GM10248 (cell line): ENCODE results near the gene KRTAP10-12.

Experiments
- CTCF ChIA-PET: fragments of 300-600 bp; sonication (Branson Sonifier 250); formaldehyde crosslinking; extraction: SDS; loops from one replicate; lab custom pipeline; 2021; ENCODE audit warnings: antibody characterized with exemption; lab: Yijun Ruan, JAX
- POLR2A ChIA-PET: fragments of 350-650 bp; sonication (Branson Sonifier 250); formaldehyde crosslinking; extraction: SDS; loops from one replicate; lab custom pipeline; 2020; ENCODE audit warnings: antibody characterized with exemption; lab: Yijun Ruan, JAX
- DNase-seq: peaks from one replicate; pipeline ENCODE4 v3.0.0; 2012; ENCODE audit errors: extremely low spot score
- TF ChIP-seq, protein P1 (sequence below): IDR thresholded peaks from 2 replicates; pipeline ENCODE4 v1.5.1; 2012; ENCODE audit warnings: mild to moderate bottlenecking, low read depth; ENCODE audit errors: extremely low read depth, missing control alignments, control extremely low read depth

The KRTAP10-12 gene

DNA sequence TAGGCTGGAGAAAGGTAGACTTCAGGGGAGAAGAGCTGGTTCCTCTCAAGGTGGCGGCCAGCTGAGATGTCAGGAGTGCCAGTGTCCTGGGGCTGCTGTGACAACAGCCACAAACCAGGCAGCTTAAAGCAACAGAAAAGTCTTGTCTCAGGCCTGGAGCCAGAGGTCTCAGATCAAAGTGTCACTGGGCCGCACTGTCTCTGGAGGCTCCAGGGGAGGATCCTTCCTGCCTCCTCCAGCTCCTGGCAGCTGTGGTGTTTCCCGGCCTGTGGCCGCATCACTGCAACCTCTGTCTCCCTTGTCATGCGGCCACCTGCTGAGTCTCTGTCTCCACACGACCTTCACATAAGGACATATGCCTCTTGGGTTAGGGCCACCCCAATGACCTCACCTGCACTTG is 38.8 kb downstream of the KRTAP10-12 start:
- CTCF ChIA-PET, result no interaction called here
- TF ChIP-seq, protein P1, sequence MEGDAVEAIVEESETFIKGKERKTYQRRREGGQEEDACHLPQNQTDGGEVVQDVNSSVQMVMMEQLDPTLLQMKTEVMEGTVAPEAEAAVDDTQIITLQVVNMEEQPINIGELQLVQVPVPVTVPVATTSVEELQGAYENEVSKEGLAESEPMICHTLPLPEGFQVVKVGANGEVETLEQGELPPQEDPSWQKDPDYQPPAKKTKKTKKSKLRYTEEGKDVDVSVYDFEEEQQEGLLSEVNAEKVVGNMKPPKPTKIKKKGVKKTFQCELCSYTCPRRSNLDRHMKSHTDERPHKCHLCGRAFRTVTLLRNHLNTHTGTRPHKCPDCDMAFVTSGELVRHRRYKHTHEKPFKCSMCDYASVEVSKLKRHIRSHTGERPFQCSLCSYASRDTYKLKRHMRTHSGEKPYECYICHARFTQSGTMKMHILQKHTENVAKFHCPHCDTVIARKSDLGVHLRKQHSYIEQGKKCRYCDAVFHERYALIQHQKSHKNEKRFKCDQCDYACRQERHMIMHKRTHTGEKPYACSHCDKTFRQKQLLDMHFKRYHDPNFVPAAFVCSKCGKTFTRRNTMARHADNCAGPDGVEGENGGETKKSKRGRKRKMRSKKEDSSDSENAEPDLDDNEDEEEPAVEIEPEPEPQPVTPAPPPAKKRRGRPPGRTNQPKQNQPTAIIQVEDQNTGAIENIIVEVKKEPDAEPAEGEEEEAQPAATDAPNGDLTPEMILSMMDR, result no peak
- no peak for DNase-seq
- POLR2A ChIA-PET, result no interaction called here

DNA sequence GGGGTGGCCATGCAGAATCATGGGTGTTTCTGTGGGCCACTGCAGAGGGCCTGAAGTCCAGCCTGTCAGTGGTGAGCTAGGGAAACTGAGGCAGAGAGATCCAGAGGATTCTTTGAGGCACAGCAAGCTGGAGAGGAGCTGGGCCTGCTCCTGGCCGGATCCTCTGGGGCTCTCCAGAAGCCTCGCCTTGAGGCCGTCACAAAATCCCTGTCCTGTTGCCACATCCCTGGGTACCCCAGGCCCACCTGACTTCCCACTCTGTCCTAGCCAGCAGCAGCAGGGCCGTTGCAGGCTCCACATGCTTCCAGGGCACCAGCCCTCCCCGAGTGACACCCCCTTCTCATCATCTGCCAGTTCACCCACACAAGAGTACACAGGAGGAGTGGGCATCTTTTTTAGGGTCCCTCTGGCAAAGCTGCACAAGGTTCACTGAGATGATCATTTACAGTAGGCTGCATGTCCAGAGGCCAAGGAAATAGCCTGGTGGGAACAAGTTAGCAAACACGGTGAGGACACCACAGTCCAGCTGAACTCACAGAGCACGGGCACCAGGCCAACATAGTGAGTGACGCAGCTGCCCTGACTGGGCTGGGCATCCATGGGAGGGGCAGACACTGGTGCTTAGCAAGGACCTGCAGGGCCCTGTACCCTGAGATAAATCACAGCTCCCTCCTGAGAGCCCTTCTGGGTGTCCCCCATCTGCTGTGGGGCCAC is 39.5 kb downstream of the KRTAP10-12 start:
- POLR2A ChIA-PET, result no interaction called here
- CTCF ChIA-PET, result no interaction called here
- TF ChIP-seq, protein P1, result no peak
- DNase-seq, result no peak

DNA sequence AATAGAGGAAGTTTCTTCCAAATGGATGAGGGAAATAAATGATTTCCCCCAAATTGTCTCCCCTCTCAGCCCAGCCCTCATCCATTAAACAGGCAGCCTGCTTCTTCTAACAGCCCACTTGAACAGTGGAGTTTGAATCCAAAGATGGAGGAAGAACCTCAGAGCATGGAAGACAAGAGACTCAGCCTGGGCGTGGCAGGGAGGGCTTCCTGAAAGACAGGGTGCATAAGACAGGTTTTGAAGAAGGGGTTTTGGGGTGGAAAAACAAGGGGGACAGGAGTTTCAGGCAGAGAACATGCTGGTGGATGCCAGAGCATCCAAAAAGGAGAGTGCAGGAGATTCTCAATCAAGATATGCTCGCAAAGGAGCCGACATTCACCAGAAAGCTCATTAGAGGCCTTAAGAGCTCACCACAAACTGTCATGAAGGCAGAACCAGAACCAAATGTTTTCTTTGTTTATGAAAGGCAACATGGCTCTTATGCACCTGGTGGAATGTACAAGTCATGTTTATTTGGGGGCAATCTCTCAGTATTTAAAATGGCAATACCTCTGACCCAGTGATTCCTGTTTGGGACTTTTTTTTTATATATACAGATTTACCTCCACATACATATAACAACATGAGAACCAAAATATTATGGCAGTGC is 40.9 kb downstream of the KRTAP10-12 start:
- DNase-seq, result no peak
- POLR2A ChIA-PET, result no interaction called here
- CTCF ChIA-PET, result no interaction called here
- TF ChIP-seq, protein P1, result no peak

DNA sequence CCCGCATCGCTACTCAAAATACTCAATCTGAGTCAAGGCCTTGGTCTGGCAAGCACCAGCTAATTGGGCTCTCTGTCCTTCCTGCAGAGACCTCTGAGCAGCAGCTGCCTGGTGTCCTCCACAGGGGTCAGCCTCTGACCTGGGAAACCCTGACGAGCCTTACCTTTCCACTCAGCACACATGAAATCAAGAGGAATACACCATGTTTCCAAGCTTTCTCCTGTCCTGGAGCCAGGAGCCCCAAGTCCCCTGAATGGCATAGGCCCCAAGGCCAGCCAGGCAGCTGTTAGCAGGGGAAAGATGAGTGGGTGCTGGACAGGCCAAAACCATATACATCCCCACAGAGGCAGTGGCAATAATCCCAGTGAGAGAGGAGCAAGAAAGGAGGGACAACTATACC is 41.6 kb downstream of the KRTAP10-12 start:
- TF ChIP-seq, protein P1, result no peak
- ChIA-PET POLR2A (no interaction called here), CTCF (interaction anchor here (1.3 kb wide), 1 partner anchor 63 kb away, joined by 4 read pairs; the partner anchor contains the start of gene UBE2G2)
- DNase-seq, result no peak

DNA sequence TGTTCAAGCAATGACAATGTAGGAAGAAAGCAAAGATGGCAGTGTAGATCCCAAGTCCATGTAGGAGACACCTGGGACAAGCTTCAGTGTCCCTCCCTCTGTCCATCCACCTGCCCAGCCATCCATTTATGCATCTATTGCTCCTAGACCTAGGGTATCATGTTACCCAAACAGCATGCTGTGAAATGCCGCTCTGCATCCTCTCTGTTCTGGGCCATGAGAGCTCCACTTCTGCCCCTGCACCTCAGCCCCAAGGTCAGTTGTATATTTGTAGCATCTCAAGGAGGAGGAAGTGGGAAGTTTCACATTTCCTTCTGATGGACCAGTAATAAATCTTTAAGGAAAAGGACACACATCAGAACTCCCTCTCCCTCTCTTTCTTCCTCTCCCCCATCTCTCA is 42.3 kb downstream of the KRTAP10-12 start:
- TF ChIP-seq, protein P1, result no peak
- CTCF ChIA-PET, result interaction anchor here (1.3 to 1.8 kb wide), 3 partner anchors 16 to 229 kb away, joined by 3 to 7 read pairs (median 4); partner anchors contain the start of gene UBE2G2
- POLR2A ChIA-PET, result no interaction called here
- no peak for DNase-seq

DNA sequence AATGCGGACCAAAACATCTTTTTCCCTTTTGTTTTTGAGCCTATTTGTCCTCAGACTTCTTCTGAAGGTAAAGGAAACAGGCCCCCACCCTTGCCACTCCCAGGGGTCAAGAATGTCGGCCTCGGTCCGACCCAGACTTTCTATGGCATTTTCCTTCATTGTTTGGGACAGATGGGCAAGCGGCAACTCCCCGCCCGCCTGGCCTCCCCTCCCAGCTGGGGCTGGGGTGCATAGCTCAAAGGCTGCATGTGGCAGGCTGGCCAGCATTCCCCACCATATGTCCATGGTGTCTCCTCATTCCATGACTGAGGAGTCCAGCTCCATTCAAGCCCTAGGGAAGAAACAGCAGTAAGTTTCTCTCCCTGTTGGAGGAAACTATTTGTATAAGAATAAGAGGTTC is 43.8 kb downstream of the KRTAP10-12 start:
- POLR2A ChIA-PET, result no interaction called here
- TF ChIP-seq, protein P1, result no peak
- DNase-seq, result no peak
- CTCF ChIA-PET, result interaction anchor here (1.7 to 2.0 kb wide), 3 partner anchors 9 to 231 kb away, joined by 3 to 7 read pairs (median 7); no protein-coding TSS in a partner anchor
